ENCODE measurements around the gene KRTAP24-1. TPM values are rescaled to one million over a fixed set of nuclear protein-coding genes. Genes with fewer than 3 reads are reported as not detected.

The KRTAP24-1 gene
- total and polyA plus RNA-seq, 2 of the 4 experiments (the other 2 are of a cell fraction): not detected

GRCh38 chr21:30268608-30269197, 14.0 kb downstream of the KRTAP24-1 start:
- H3K9ac ChIP-seq (ENCODE audit: low read depth, low read length): no peak overlapping the region
- BruUV-seq (replicated peaks): no TSS peak
- dilution Hi-C loops (cut with HindIII; ENCODE audit: low sequenced_read_pairs, unreplicated experiment) (no loop called here), in situ Hi-C loops (cut with MboI; ENCODE audit: low sequenced_read_pairs) (no loop called here), intact Hi-C loops (cut with micrococcal nuclease) (no loop called here)
- no peak overlapping the region for H2AK5ac ChIP-seq (ENCODE audit: low read depth, low read length)
- H3K4me3 ChIP-seq (ENCODE audit: insufficient read depth, low read depth, low read length): no peak overlapping the region
- H3K9me1 ChIP-seq (ENCODE audit: insufficient read depth, low read length): no peaks in the 10 kb centered on the region
- DNase-seq (no peak), ATAC-seq (ENCODE audit: low read depth) (no peak)
- H3K4ac ChIP-seq (ENCODE audit: low read depth, low read length): no peak overlapping the region
- POLR2A ChIA-PET (ENCODE audit: unreplicated experiment): no interaction called here
- no peaks in the 10 kb centered on the region for H3K36me3 ChIP-seq (ENCODE audit: control insufficient read depth, insufficient read depth, low read length)
- CTCF ChIA-PET: no interaction called here
- no peaks in the 10 kb centered on the region for H4K20me1 ChIP-seq (ENCODE audit: insufficient read depth, low read length)
- H3K23ac ChIP-seq (ENCODE audit: low read depth, low read length): no peak overlapping the region
- no peaks in the 10 kb centered on the region for H3K27me3 ChIP-seq (ENCODE audit: control insufficient read depth, insufficient read depth, low read length)
- H3K4me1 ChIP-seq (ENCODE audit: control insufficient read depth, insufficient read depth, low read length): no peaks in the 10 kb centered on the region
- no CpG with 5 or more reads among the region's 5 CpGs for WGBS, 2 experiments (ENCODE audit: extremely low coverage in 2 of 2, insufficient read length in 1 of 2)
- H3K56ac ChIP-seq (ENCODE audit: extremely low read depth, insufficient read depth, low read length): no peak overlapping the region
- H2AK9ac ChIP-seq (replicated peaks; ENCODE audit: low read depth, low read length, poor library complexity): no peak overlapping the region
- H3K27ac ChIP-seq (ENCODE audit: insufficient read depth, low read length): no peak overlapping the region
- H3K18ac ChIP-seq (ENCODE audit: low read depth, low read length): no peak overlapping the region
- H3K9me3 ChIP-seq (ENCODE audit: control insufficient read depth, insufficient read depth, low read length): peaks cover 15% of the 10 kb centered on the region
- H4K5ac ChIP-seq (ENCODE audit: low read depth, low read length): no peak overlapping the region
- no peak overlapping the region for H3K14ac ChIP-seq (replicated peaks; ENCODE audit: low read depth, low read length)
- no peak overlapping the region for H2BK15ac ChIP-seq (ENCODE audit: low read depth, low read length)
- H2BK120ac ChIP-seq (ENCODE audit: low read depth, low read length): no peak overlapping the region
- no peak overlapping the region for H4K8ac ChIP-seq (ENCODE audit: low read depth in 2 of 2, low read length in 2 of 2)
- TF ChIP-seq BHLHE40 (IDR thresholded peaks at IDR 0.05; ENCODE audit: low read depth, low read length): no peak
- TF ChIP-seq SMC3 (IDR thresholded peaks at IDR 0.05; ENCODE audit: low read depth, low read length): no peak
- TF ChIP-seq NFE2L2 (IDR thresholded peaks at IDR 0.05; ENCODE audit: low read depth, low read length): no peak
- no peak for TF ChIP-seq RCOR1 (IDR thresholded peaks at IDR 0.05; ENCODE audit: insufficient replicate concordance, low read length)
- TF ChIP-seq CTCF (conservative IDR thresholded peaks at IDR 0.05; ENCODE audit: low read depth, low read length): no peak
- no peaks in the 10 kb centered on the region for H3K79me1 ChIP-seq (ENCODE audit: low read depth in 1 of 2, low read length in 2 of 2)
- H3K4me2 ChIP-seq (ENCODE audit: low read depth, low read length): no peak overlapping the region
- H2BK5ac ChIP-seq (ENCODE audit: low read depth, low read length, poor library complexity, severe bottlenecking): no peak overlapping the region
- H2BK20ac ChIP-seq (ENCODE audit: low read depth, low read length): no peak overlapping the region
- no peak overlapping the region for H4K91ac ChIP-seq (ENCODE audit: insufficient read depth, low read depth, low read length)
- H2AFZ ChIP-seq (replicated peaks; ENCODE audit: low read length, poor library complexity): no peak overlapping the region
